Measurements from ENCODE around the gene BHLHE23. TPM values are rescaled to one million over a fixed set of nuclear protein-coding genes. Genes with fewer than 3 reads are reported as not detected.

Gene BHLHE23
- polyA plus RNA-seq, 1 experiment = not detected

GRCh38 chr20:63005862-63006539 is 763 bp downstream of the BHLHE23 start:
- Histone ChIP-seq H3K4me3 (ENCODE audit: low read depth, low read length) (no peak overlapping the region), H3K27me3 (ENCODE audit: control insufficient read depth, insufficient read depth, low read length) (peaks cover 85% of the 10 kb centered on the region), H3K9me3 (ENCODE audit: control insufficient read depth, insufficient read depth, low read length) (no peaks in the 10 kb centered on the region; the same call in 1 of the 2 replicates), H3K27ac (ENCODE audit: low read depth, low read length) (no peak overlapping the region)
- DNase-seq (ENCODE audit: low read depth, low spot score) = no peak
- ChIA-PET CTCF (no interaction called here), POLR2A (no interaction called here)
- TF ChIP-seq CTCF (IDR thresholded peaks at IDR 0.05; ENCODE audit: low read depth, low read length) = no peak

- no peak overlapping the region for H3K4me3 ChIP-seq (ENCODE audit: low read depth, low read length)
- peaks cover 83% of the 10 kb centered on the region for H3K27me3 ChIP-seq (ENCODE audit: control insufficient read depth, insufficient read depth, low read length)
- TF ChIP-seq CTCF (IDR thresholded peaks at IDR 0.05; ENCODE audit: low read depth, low read length) = no peak
- ChIA-PET CTCF (interaction anchor here (1.3 kb wide), 1 partner anchor 33 kb away, joined by 3 read pairs; no protein-coding TSS in a partner anchor), POLR2A (no interaction called here)
- H3K9me3 ChIP-seq (ENCODE audit: control insufficient read depth, insufficient read depth, low read length) = no peaks in the 10 kb centered on the region; the same call in 1 of the 2 replicates
- no peak overlapping the region for H3K27ac ChIP-seq (ENCODE audit: low read depth, low read length)
- no peak for DNase-seq (ENCODE audit: low read depth, low spot score)
These were observed 1.4 kb downstream of the BHLHE23 start for GRCh38 chr20:63005365-63005861.

- H3K27me3 ChIP-seq (ENCODE audit: control insufficient read depth, insufficient read depth, low read length) = peaks cover 80% of the 10 kb centered on the region
- CTCF ChIA-PET = interaction anchor here (0.7 to 1.3 kb wide), 2 partner anchors 32 to 105 kb away, joined by 3 to 4 read pairs; no protein-coding TSS in a partner anchor
- no peak overlapping the region for H3K4me3 ChIP-seq (ENCODE audit: low read depth, low read length)
- TF ChIP-seq CTCF (IDR thresholded peaks at IDR 0.05; ENCODE audit: low read depth, low read length) = no peak
- no peaks in the 10 kb centered on the region; the same call in 1 of the 2 replicates for H3K9me3 ChIP-seq (ENCODE audit: control insufficient read depth, insufficient read depth, low read length)
- POLR2A ChIA-PET = no interaction called here
- DNase-seq (ENCODE audit: low read depth, low spot score) = no peak
- H3K27ac ChIP-seq (ENCODE audit: low read depth, low read length) = no peak overlapping the region
These were observed 2.0 kb downstream of the BHLHE23 start for GRCh38 chr20:63004607-63005364.

- Histone ChIP-seq H3K4me3 (ENCODE audit: low read depth, low read length) (no peak overlapping the region), H3K27me3 (ENCODE audit: control insufficient read depth, insufficient read depth, low read length) (peaks cover 77% of the 10 kb centered on the region), H3K27ac (ENCODE audit: low read depth, low read length) (no peak overlapping the region), H3K9me3 (ENCODE audit: control insufficient read depth, insufficient read depth, low read length) (no peaks in the 10 kb centered on the region; the same call in 1 of the 2 replicates)
- no peak for DNase-seq (ENCODE audit: low read depth, low spot score)
- ChIA-PET CTCF (no interaction called here), POLR2A (no interaction called here)
- no peak for TF ChIP-seq CTCF (IDR thresholded peaks at IDR 0.05; ENCODE audit: low read depth, low read length)
These were observed 3.2 kb downstream of the BHLHE23 start for GRCh38 chr20:63003546-63003945.

- no peak for TF ChIP-seq CTCF (IDR thresholded peaks at IDR 0.05; ENCODE audit: low read depth, low read length)
- CTCF ChIA-PET = no interaction called here
- POLR2A ChIA-PET = no interaction called here
- H3K4me3 ChIP-seq (ENCODE audit: low read depth, low read length) = no peak overlapping the region
- H3K9me3 ChIP-seq (ENCODE audit: control insufficient read depth, insufficient read depth, low read length) = no peaks in the 10 kb centered on the region; the same call in 1 of the 2 replicates
- H3K27me3 ChIP-seq (ENCODE audit: control insufficient read depth, insufficient read depth, low read length) = peaks cover 72% of the 10 kb centered on the region
- DNase-seq (ENCODE audit: low read depth, low spot score) = no peak
- H3K27ac ChIP-seq (ENCODE audit: low read depth, low read length) = no peak overlapping the region
These were observed 4.3 kb downstream of the BHLHE23 start for GRCh38 chr20:63002511-63002910.

Measured in AG04450 (cell line).